GM19193 (cell line): ENCODE measurements around the gene PARP11.

Experiments
- POLR2A ChIP-seq: IDR thresholded peaks from 4 replicates; pipeline ENCODE4 v1.6.1; 2011; ENCODE audit not compliant: insufficient read depth, insufficient read length; ENCODE audit errors: extremely low read depth

Gene PARP11

GRCh38 chr12:3836641-3837040 lies 36.6 kb downstream of the PARP11 start:
- TF ChIP-seq POLR2A: no peak

DNA sequence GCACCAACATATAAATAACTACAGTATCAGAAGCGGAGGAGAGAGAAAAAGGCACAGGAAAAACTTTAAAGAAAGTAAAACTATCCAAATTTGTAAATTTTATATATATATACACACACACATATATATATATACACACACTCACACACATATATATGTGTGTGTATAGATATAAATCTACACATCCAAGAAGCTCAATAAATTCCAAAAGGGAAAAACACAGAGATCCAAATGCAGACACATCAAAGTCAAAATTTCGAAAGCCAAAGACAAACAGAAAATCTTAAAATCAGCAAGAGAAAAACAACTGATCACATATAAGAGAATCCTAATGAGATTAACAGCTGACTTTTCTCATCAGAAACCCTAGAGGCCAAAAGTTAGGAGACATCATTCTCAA lies 37.3 kb downstream of the PARP11 start:
- TF ChIP-seq POLR2A: no peak

GRCh38 chr12:3834774-3835173 lies 38.4 kb downstream of the PARP11 start:
- TF ChIP-seq POLR2A: no peak

DNA sequence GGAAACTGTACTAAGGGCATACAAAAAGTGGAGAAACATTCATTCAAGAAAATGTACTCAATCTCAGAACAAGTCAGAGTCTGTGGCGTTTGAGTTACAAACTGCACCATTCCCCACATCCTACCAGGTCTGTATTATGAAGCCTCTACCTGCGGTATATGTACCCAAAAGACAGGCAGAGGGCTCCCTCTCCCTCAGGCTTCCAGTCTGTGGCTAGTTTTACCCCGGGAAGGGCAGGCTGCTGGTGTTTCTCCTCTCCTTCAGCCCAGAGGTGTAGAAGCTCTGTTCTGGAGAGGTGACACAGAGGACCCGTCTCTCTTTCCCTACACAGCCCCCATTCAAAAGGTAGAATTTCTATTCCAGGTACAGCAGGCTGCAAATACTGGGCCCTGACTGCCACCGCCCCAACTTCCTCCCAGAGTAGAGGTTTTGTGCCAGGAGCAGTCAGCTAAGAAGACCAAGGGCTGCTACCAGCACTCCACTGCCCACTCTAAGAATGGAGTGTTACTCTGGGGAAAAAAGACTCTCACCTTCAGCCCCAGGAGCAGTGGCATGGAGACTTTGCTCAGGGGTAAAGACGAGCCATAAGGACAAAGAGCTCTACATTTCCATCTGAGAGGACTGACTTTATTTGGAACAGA lies 39.4 kb downstream of the PARP11 start:
- TF ChIP-seq POLR2A: no peak

GRCh38 chr12:3832738-3833137 lies 40.5 kb downstream of the PARP11 start:
- TF ChIP-seq POLR2A: no peak

GRCh38 chr12:3828888-3829287 lies 44.3 kb downstream of the PARP11 start:
- no peak for TF ChIP-seq POLR2A

DNA sequence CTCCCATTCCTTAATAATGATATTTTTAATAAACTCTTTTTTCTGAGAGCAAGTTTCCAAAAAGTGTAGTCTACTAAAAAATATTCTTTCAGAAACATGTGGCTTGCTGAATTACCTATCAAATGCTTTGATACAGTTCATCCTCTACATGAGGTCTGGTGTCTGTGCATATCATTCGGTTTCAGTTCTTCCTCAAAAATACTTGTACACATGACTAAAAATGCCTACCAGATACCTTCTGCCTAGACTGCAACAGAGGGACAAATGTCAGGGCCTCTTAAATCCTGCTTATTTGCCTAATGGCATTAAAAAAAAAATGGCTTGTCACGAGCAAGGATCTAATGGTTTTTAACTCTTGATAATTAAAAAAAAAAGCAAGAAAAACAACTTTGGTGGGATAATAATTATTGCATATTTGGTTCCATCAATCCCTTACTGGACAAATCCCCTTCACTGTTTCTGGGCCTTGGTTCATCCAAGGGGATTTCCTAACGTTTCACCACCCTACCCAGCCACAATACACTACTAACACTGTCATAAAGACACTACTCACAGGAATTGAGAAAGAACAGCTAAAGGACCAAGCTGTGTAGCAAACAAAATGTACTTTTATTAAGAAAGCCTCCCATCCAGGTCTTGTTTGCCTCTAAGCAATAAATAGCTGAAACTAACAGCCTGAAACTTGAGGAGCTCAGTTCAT lies 45.7 kb downstream of the PARP11 start:
- no peak for TF ChIP-seq POLR2A

DNA sequence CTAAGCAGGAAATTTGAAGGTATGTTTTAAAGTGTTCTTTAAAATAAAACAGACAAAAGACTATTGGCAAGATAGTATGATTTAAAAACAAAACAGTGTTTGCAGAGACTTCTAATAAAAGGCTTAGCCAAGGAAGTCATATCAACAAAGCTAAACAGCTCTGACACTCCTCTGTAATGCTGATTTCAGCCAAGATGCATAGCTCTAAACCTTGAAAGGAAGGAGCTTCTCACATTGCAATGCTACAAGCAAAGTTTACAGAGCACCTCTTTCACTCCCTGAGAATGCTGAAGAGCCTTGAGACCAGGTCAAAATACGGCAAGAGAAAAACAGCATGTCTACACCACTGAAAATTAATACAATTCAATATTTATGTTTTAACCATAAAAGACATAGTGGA lies 51.8 kb downstream of the PARP11 start:
- TF ChIP-seq POLR2A: no peak

DNA sequence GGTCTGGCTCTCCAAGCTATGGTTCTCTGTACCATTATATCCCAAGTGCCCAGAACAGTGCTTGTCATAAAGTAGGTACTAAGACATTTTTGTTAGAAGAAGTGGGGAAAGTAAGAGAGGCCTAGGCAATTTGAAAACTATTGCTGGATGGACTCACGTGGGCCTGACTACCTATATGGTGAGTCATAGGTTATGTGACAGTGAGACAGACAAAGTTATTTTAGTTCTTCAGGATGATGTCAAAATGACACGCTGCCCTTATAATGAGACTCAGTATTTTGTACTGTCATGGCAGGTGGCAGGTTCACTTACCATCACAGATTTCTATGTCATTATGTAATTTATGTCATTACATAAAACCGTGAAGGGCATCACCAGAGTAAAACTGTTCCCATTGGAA lies 53.1 kb downstream of the PARP11 start:
- no peak for TF ChIP-seq POLR2A

DNA sequence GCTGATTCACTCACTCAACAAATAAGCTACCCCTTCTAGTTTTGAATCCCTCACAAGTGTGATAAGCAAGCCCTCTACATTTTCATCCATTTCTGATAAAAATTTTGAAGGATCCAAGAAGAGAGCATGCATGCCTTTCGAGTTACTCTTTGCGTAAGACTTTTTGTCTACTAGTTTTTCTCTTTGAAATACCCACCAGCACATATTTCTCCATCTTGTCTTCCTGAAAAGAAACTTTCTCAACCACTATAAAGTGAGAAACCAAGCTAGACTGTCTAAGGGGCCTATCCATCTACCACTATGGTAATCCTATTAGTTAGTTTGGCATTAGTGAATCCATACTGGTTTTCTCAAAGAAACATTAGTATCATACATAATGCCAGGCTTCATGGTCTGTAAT lies 56.9 kb downstream of the PARP11 start:
- no peak for TF ChIP-seq POLR2A

GRCh38 chr12:3815094-3815766 lies 58.0 kb downstream of the PARP11 start:
- TF ChIP-seq POLR2A: no peak

GRCh38 chr12:3810540-3810939 lies 62.7 kb downstream of the PARP11 start:
- TF ChIP-seq POLR2A: no peak

DNA sequence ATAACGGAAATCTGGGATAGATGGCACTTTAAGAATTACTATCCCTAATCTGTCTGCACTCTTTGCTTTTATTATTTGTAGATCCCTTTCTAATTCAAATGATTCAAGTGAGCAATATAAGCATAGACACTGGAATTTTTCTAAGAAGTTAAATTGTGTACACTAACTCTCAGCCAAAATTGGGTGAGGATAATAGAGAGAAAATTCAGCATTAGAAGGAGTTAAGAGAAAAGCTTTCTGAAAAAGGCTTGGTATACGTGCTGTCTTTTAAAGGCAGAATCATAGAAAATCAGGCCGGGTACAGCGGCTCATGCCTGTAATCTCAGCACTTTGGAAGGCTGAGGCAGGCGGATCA lies 63.2 kb downstream of the PARP11 start:
- TF ChIP-seq POLR2A: no peak

DNA sequence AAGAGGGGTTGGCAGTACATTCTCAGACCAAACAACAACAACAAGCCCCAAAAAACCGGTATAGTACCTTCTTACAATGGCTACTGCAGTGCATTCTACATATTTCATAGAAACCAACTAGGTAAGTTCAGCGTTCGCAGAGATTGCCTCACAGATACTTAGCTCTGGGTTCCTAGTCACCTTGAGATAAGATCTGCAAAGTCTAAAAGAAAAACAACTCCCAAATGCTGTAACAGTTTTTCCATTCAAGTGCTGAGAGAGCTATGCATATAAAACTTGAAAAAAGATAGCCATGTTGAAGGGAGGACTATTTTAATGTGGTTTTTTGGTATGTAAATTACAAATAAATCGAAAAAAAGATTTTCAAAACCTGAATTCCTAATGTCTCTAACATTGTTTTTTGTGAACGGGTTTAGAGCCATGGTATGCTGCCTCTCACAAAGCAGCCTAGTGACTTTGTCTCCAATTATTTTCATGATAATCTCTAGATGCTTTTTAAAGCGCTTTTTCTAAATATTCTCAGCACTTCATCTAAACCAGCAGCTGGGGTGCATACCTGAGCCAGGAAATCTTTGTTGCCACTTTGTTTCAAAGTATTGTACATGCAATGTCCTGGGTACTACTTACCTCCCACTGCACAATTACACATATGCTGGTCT lies 63.7 kb downstream of the PARP11 start:
- no peak for TF ChIP-seq POLR2A

DNA sequence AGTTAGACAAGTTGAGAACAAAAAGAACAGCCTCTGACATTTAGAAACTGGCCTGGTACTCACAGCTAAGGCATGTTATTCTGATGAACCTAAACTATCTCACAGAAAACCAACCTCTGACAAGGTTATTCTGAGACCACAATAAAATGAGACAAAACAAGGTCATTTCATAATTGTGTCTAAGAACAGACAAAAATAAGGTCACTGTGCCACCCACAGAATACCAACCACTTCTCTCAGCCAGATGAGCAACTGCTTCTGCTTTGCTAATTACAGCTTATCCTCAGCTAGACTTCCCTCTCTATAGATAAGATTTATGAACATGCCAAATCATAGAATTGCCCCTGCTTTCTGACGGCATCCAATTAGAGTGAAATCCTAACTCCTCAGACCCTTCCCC lies 68.1 kb downstream of the PARP11 start:
- no peak for TF ChIP-seq POLR2A
